ENCODE results near the gene PAQR4. TPM values are rescaled to one million over a fixed set of nuclear protein-coding genes. Genes with fewer than 3 reads are reported as not detected.

Gene PAQR4
- total and polyA plus RNA-seq, 2 of the 13 experiments (the other 11 are each of a cell fraction or from before 2014, with no cell fraction given) = 15.9 to 24.8 TPM

GRCh38 chr16:3020604-3021448 lies 51.7 kb downstream of the PAQR4 start (continued):
- TF ChIP-seq ZNF234 (CRISPR knock-in tag; conservative IDR thresholded peaks at IDR 0.05) (0 out of 2 replicates have a peak, but pooled peaks have one; percentile 51), MEF2D (CRISPR knock-in tag; IDR thresholded peaks at IDR 0.05) (peak; percentile 94), HNRNPL (IDR thresholded peaks at IDR 0.05; ENCODE audit: low read depth, low read length) (peak; percentile 96), ZBTB10 (CRISPR knock-in tag; IDR thresholded peaks at IDR 0.05; ENCODE audit: borderline replicate concordance) (peak; percentile 95), PHF21A (CRISPR knock-in tag; IDR thresholded peaks at IDR 0.05) (peak; percentile 79), ZNF687 (CRISPR knock-in tag; IDR thresholded peaks at IDR 0.05) (peak; percentile 77), GFI1 (CRISPR knock-in tag; IDR thresholded peaks at IDR 0.05; ENCODE audit: borderline replicate concordance) (peak; percentile 40; the same call in 1 of the 2 replicates), ZNF558 (CRISPR knock-in tag; IDR thresholded peaks at IDR 0.05; ENCODE audit: borderline replicate concordance) (peak; percentile 26; the same call in 1 of the 2 replicates), ZNF557 (CRISPR knock-in tag; IDR thresholded peaks at IDR 0.05) (0 out of 2 replicates have a peak, but pooled peaks have one; percentile 51), ZNF883 (CRISPR knock-in tag; IDR thresholded peaks at IDR 0.05; ENCODE audit: not compliant biosample characterization) (peak; percentile 22), NFIB (CRISPR knock-in tag; IDR thresholded peaks at IDR 0.05; ENCODE audit: borderline replicate concordance) (no peak), SKIL (CRISPR knock-in tag; IDR thresholded peaks at IDR 0.05; ENCODE audit: borderline replicate concordance) (peak; percentile 92), ZKSCAN5 (CRISPR knock-in tag; IDR thresholded peaks at IDR 0.05) (no peak), SNAPC2 (CRISPR knock-in tag; IDR thresholded peaks at IDR 0.05) (no peak)
